Karpas-422 (cell line): ENCODE data around the gene FOXS1. TPM values are rescaled to one million over a fixed set of nuclear protein-coding genes. Genes with fewer than 3 reads are reported as not detected.
A peak's percentile ranks its signal among the peaks of the same experiment; 100 is the strongest.
"Not testable (repeated sequence)": the region's sequence is repeated elsewhere in the genome, so short reads cannot be mapped to it uniquely, and the experiment has no call there.

Experiments used
- DNase-seq: peaks from one replicate; pipeline ENCODE4 v3.0.0-alpha.2; 2015
- H2AFZ ChIP-seq: fragments of 200-600 bp; sonication (generic); 2 replicates; pipeline ENCODE4 v1.6.1; 2014; ENCODE audit warnings: antibody characterized with exemption, low read length, mixed read lengths
- H3K27ac ChIP-seq: fragments of 200-600 bp; sonication (generic); 2 replicates; pipeline ENCODE4 v1.5.1; 2014; ENCODE audit warnings: mild to moderate bottlenecking, low read length, moderate library complexity
- H3K27me3 ChIP-seq: fragments of 200-600 bp; sonication (generic); 2 replicates; pipeline ENCODE4 v1.6.1; 2014; ENCODE audit warnings: low read length, mixed read lengths
- H3K36me3 ChIP-seq: fragments of 200-600 bp; sonication (generic); 2 replicates; pipeline ENCODE4 v1.6.1; 2014; ENCODE audit warnings: low read length, mixed read lengths; ENCODE audit not compliant: insufficient read depth
- H3K4me1 ChIP-seq: fragments of 200-600 bp; sonication (generic); 2 replicates; pipeline ENCODE4 v1.6.1; 2014; ENCODE audit warnings: mild to moderate bottlenecking, low read length, mixed read lengths
- H3K4me2 ChIP-seq: fragments of 200-600 bp; sonication (generic); 2 replicates; pipeline ENCODE4 v1.6.1; 2014; ENCODE audit warnings: low read length, low read depth, mild to moderate bottlenecking; ENCODE audit not compliant: poor library complexity, severe bottlenecking
- H3K4me3 ChIP-seq: fragments of 200-600 bp; sonication (generic); 2 replicates; pipeline ENCODE4 v1.5.1; 2014; ENCODE audit warnings: mild to moderate bottlenecking, antibody characterized with exemption, low read length, mixed read lengths
- H3K79me2 ChIP-seq: fragments of 200-600 bp; sonication (generic); 2 replicates; pipeline ENCODE4 v1.6.1; 2014; ENCODE audit warnings: mild to moderate bottlenecking, low read length, mixed read lengths
- H3K9ac ChIP-seq: fragments of 200-600 bp; sonication (generic); 2 replicates; pipeline ENCODE4 v1.6.0; 2014; ENCODE audit warnings: low read length
- H3K9me2 ChIP-seq: fragments of 200-600 bp; sonication (generic), shearing (Covaris generic); replicated peaks from 2 replicates; pipeline ENCODE4 v1.6.0; 2014; ENCODE audit warnings: mild to moderate bottlenecking, low read length, moderate library complexity; ENCODE audit not compliant: insufficient read depth
- H3K9me3 ChIP-seq: fragments of 300-700, 200-600 bp; sonication (generic); 2 replicates; pipeline ENCODE4 v1.6.1; 2014; ENCODE audit warnings: low read length, mixed read lengths
- H4K20me1 ChIP-seq: fragments of 200-600 bp; sonication (generic); 2 replicates; pipeline ENCODE4 v1.6.1; 2014; ENCODE audit warnings: mild to moderate bottlenecking, antibody characterized with exemption, low read length, low read depth; ENCODE audit not compliant: insufficient read depth
- total RNA-seq: library from RNA; depleted of rRNA; stranded (reverse); fragments of >200 nt; shearing (Covaris generic); gene quantifications from 2 replicates; pipeline ENCODE4 v1.2.3, GENCODE V29; 2014; ENCODE audit warnings: low replicate concordance

Gene FOXS1
- total RNA-seq, 1 experiment from 2014 or later, result not detected

DNA sequence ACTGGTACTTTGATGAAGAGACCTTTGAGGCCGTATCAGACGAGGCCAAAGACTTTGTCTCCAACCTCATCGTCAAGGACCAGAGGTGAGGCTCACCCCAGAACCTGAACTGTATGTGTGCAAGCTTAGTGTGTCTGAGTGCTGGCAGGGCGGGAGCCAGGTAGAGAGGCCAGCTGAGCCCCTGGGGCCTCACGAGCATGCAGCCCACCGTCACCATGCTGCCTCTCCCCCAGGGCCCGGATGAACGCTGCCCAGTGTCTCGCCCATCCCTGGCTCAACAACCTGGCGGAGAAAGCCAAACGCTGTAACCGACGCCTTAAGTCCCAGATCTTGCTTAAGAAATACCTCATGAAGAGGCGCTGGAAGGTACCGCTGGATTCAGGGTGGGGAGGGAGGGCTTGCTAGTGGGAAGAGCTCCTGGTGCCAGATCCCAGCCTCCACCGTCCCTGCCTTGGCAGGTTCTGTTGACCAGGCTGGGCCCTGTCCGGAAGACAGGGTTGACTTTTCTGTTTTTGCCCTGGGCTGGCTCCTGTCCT lies 13.6 kb downstream of the FOXS1 start:
- H3K4me3 ChIP-seq, result no peak overlapping the region
- H3K27ac ChIP-seq, result no peak overlapping the region
- no peaks in the 10 kb centered on the region for H3K9me3 ChIP-seq
- H3K4me1 ChIP-seq, result no peaks in the 10 kb centered on the region
- no peak overlapping the region for H2AFZ ChIP-seq
- no peaks in the 10 kb centered on the region for H3K79me2 ChIP-seq
- no peaks in the 10 kb centered on the region for H3K9me2 ChIP-seq
- H3K9ac ChIP-seq, result no peak overlapping the region
- no peaks in the 10 kb centered on the region for H4K20me1 ChIP-seq
- H3K4me2 ChIP-seq, result no peak overlapping the region
- H3K36me3 ChIP-seq, result no peaks in the 10 kb centered on the region
- DNase-seq, result no peak
- H3K27me3 ChIP-seq, result no peaks in the 10 kb centered on the region

DNA sequence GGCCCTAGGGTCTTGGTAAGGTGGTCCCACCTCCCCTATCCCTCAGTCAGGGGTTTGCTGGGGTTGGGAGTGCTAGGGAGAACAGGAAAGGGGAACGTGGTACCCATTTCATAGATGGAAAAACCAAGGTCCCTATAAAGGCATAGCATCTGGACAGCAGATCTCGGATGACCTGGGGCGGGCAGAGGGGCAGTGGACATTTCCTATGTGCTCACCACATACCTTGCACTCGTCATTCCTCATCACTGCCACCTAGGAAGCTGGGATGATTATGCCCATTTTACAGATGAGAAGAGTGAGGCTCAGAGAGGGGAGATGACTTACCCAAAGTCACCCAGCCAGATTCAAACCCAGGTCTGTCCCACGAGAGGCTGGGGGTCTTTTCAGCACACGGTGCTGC lies 14.2 kb downstream of the FOXS1 start:
- Histone ChIP-seq H3K9me2 (no peaks in the 10 kb centered on the region), H3K4me2 (no peak overlapping the region)

GRCh38 chr20:31830406-31830981 lies 14.9 kb downstream of the FOXS1 start:
- Histone ChIP-seq H4K20me1 (no peaks in the 10 kb centered on the region), H3K27me3 (no peaks in the 10 kb centered on the region), H3K9me2 (no peaks in the 10 kb centered on the region), H3K36me3 (no peaks in the 10 kb centered on the region), H3K79me2 (no peaks in the 10 kb centered on the region), H2AFZ (no peak overlapping the region), H3K9ac (no peak overlapping the region), H3K4me3 (no peak overlapping the region), H3K27ac (no peak overlapping the region), H3K9me3 (no peaks in the 10 kb centered on the region), H3K4me1 (no peaks in the 10 kb centered on the region), H3K4me2 (no peak overlapping the region)
- no peak for DNase-seq

More for the DNA sequence above, 14.2 kb downstream of the FOXS1 start:
- Histone ChIP-seq H3K4me3 (no peak overlapping the region), H3K79me2 (no peaks in the 10 kb centered on the region), H2AFZ (no peak overlapping the region), H3K27ac (no peak overlapping the region), H4K20me1 (no peaks in the 10 kb centered on the region), H3K36me3 (no peaks in the 10 kb centered on the region), H3K27me3 (no peaks in the 10 kb centered on the region), H3K4me1 (no peaks in the 10 kb centered on the region), H3K9ac (no peak overlapping the region), H3K9me3 (no peaks in the 10 kb centered on the region)
- DNase-seq, result no peak

- Histone ChIP-seq H3K4me3 (no peak overlapping the region), H3K9ac (no peak overlapping the region), H3K27ac (no peak overlapping the region), H2AFZ (0 out of 2 replicates have a peak overlapping the region, but pooled peaks have one; percentile 15), H4K20me1 (no peaks in the 10 kb centered on the region), H3K27me3 (no peaks in the 10 kb centered on the region), H3K4me2 (no peak overlapping the region), H3K36me3 (no peaks in the 10 kb centered on the region), H3K9me3 (no peaks in the 10 kb centered on the region), H3K9me2 (no peaks in the 10 kb centered on the region), H3K4me1 (no peaks in the 10 kb centered on the region), H3K79me2 (no peaks in the 10 kb centered on the region)
- no peak for DNase-seq
These were observed 15.7 kb downstream of the FOXS1 start for GRCh38 chr20:31829731-31830130.

- not testable (repeated sequence) for H3K9me3 ChIP-seq, H3K4me1 ChIP-seq, H3K9ac ChIP-seq, H3K4me2 ChIP-seq, DNase-seq, H2AFZ ChIP-seq, H3K27me3 ChIP-seq, H3K4me3 ChIP-seq, H3K9me2 ChIP-seq, H3K79me2 ChIP-seq, H3K27ac ChIP-seq, H3K36me3 ChIP-seq, H4K20me1 ChIP-seq
These were observed 17.4 kb downstream of the FOXS1 start for GRCh38 chr20:31828016-31828415.

DNA sequence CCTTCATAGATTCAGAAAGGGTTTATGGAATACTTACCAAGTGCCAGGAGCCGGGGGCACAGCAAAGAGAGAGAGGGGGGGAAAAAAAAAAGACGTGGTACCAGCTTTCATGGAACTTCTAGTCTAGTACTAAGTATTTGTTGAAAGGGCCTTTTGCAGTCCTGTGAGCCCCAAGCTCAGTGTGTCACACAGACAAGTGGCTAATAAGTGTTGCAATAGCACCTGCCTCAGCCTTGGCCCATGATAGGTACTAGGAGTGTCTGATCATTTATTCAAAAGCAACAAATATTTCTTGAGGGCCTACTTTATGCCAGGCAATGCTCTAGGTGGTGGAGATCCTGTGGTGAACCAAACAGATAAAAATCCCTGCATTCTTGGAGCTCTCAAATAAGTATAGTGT lies 18.3 kb downstream of the FOXS1 start:
- Histone ChIP-seq H3K4me2 (no peak overlapping the region), H2AFZ (no peak overlapping the region), H3K27me3 (no peaks in the 10 kb centered on the region), H3K9ac (no peak overlapping the region), H3K9me3 (no peaks in the 10 kb centered on the region), H3K36me3 (no peaks in the 10 kb centered on the region), H3K4me1 (0 out of 2 replicates have a peak, but pooled peaks cover 3% of the 10 kb centered on the region), H3K9me2 (no peaks in the 10 kb centered on the region), H4K20me1 (no peaks in the 10 kb centered on the region), H3K4me3 (no peak overlapping the region), H3K27ac (no peak overlapping the region), H3K79me2 (no peaks in the 10 kb centered on the region)
- no peak for DNase-seq

- no peak for DNase-seq
- Histone ChIP-seq H3K4me3 (no peak overlapping the region), H3K36me3 (no peaks in the 10 kb centered on the region), H3K4me2 (no peak overlapping the region), H3K27ac (no peak overlapping the region), H3K9me3 (no peaks in the 10 kb centered on the region), H3K27me3 (no peaks in the 10 kb centered on the region), H3K9me2 (no peaks in the 10 kb centered on the region), H3K79me2 (no peaks in the 10 kb centered on the region), H3K9ac (no peak overlapping the region), H4K20me1 (no peaks in the 10 kb centered on the region), H2AFZ (no peak overlapping the region), H3K4me1 (0 out of 2 replicates have a peak, but pooled peaks cover 3% of the 10 kb centered on the region)
These were observed 19.3 kb downstream of the FOXS1 start for GRCh38 chr20:31826074-31826473.

GRCh38 chr20:31824554-31825313 lies 20.7 kb downstream of the FOXS1 start:
- Histone ChIP-seq H3K4me3 (no peak overlapping the region), H3K36me3 (no peaks in the 10 kb centered on the region), H3K27ac (no peak overlapping the region), H3K4me2 (no peak overlapping the region), H3K79me2 (no peaks in the 10 kb centered on the region), H3K27me3 (no peaks in the 10 kb centered on the region), H3K9me2 (no peaks in the 10 kb centered on the region), H3K9me3 (no peaks in the 10 kb centered on the region), H2AFZ (no peak overlapping the region), H3K4me1 (0 out of 2 replicates have a peak, but pooled peaks cover 3% of the 10 kb centered on the region), H4K20me1 (no peaks in the 10 kb centered on the region), H3K9ac (no peak overlapping the region)
- no peak for DNase-seq
